ENCODE results near the gene INPP5A. TPM values are rescaled to one million over a fixed set of nuclear protein-coding genes. Genes with fewer than 3 reads are reported as not detected.

INPP5A gene
- total and polyA plus RNA-seq, 2 of the 13 experiments (the other 11 are each of a cell fraction or from before 2014, with no cell fraction given), result 17.5 to 37.9 TPM

GRCh38 chr10:132637477-132638129 is 100.0 kb downstream of the INPP5A start (continued):
- TF ChIP-seq ZMAT3 (CRISPR knock-in tag; conservative IDR thresholded peaks at IDR 0.05) (no peak), ZNF512 (CRISPR knock-in tag; IDR thresholded peaks at IDR 0.05) (no peak), ZBTB1 (CRISPR knock-in tag; IDR thresholded peaks at IDR 0.05; ENCODE audit: borderline replicate concordance) (no peak), HOXA5 (CRISPR knock-in tag; IDR thresholded peaks at IDR 0.05) (no peak), GZF1 (CRISPR knock-in tag; IDR thresholded peaks at IDR 0.05) (no peak), IRF9 (CRISPR knock-in tag; IDR thresholded peaks at IDR 0.05; ENCODE audit: borderline replicate concordance) (no peak), ZBTB4 (CRISPR knock-in tag; IDR thresholded peaks at IDR 0.05; ENCODE audit: borderline replicate concordance) (no peak), ZNF124 (CRISPR knock-in tag; IDR thresholded peaks at IDR 0.05) (no peak), ELF3 (CRISPR knock-in tag; IDR thresholded peaks at IDR 0.05) (no peak)

All from HepG2 (cell line).